LNCAP (cell line): Measurements from ENCODE around the gene FAHD2A.

Source experiments
- TF ChIP-seq, protein P1 (sequence below): fragments of 450-650 bp; IDR thresholded peaks from 2 replicates; pipeline ENCODE4 v1.5.1; 2017; ENCODE audit warnings: mild to moderate bottlenecking

The FAHD2A gene

DNA sequence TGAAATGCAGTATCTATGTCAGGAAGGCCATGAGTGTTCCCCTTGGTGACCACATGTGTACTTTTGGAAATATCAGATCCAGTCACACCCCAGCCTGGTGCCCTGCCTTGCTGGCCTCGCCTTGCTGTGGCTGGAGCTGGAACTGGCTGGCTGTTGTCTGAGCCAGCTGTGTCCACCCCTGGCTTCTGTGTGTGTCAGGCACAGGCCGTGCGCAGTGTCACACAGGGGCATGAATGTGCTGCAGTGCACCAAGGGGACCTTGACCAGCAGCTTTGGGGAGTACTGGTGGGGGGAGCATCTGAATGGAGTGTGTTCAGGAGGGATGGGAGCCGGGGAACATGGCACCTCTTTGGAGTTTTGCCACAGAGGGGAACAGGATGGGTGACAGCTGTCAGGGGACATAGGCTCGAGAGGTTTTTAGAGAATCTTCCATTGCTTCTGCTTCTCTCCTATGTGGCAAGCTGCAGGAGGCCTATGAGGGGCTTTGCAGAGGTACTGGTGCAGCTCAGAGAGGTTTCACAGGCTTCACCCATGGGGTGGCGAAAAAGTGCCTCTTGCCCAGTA lies 44.7 kb upstream of the FAHD2A start:
- TF ChIP-seq, protein P1, sequence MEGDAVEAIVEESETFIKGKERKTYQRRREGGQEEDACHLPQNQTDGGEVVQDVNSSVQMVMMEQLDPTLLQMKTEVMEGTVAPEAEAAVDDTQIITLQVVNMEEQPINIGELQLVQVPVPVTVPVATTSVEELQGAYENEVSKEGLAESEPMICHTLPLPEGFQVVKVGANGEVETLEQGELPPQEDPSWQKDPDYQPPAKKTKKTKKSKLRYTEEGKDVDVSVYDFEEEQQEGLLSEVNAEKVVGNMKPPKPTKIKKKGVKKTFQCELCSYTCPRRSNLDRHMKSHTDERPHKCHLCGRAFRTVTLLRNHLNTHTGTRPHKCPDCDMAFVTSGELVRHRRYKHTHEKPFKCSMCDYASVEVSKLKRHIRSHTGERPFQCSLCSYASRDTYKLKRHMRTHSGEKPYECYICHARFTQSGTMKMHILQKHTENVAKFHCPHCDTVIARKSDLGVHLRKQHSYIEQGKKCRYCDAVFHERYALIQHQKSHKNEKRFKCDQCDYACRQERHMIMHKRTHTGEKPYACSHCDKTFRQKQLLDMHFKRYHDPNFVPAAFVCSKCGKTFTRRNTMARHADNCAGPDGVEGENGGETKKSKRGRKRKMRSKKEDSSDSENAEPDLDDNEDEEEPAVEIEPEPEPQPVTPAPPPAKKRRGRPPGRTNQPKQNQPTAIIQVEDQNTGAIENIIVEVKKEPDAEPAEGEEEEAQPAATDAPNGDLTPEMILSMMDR: no peak

DNA sequence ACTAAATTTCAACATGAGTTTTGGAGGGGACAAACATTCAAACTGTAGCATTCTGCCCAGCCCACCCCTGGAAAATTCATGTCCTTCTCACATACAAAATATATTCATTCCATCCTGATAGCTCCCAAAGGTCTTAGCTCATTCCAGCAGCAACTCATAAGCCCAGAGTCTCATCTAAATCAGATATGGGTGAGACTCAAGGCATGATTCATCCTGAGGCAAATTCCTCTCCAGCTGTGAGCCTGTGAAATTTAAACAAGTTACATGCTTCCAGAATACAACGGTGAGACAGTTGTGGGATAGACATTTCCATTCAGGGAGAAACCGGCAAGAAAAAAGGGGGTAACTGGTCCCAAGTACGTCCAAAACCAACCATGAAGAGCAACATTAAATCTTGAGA lies 43.5 kb upstream of the FAHD2A start:
- TF ChIP-seq, protein P1: no peak

DNA sequence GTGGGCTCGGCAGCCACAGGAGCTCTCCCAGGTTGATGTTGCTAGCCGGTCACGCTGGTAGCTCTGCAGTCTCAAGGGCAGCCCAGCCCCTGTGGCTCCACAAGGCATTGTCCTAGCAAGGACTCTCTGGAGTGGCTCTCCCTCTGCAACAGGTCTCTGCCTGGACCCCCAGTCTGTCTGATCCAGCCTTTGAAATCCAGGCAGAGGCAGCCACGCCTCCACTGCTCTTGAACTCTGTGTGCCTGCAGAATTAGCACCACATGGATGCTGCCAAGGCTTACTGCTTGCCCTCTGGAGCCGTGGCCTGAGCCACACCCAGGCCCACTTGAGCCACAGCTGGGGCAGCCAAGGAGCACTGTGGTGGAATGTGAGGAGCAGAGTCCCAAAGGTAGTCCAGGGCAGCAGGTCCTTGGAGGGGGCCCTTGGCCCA lies 43.0 kb upstream of the FAHD2A start:
- TF ChIP-seq, protein P1: no peak

DNA sequence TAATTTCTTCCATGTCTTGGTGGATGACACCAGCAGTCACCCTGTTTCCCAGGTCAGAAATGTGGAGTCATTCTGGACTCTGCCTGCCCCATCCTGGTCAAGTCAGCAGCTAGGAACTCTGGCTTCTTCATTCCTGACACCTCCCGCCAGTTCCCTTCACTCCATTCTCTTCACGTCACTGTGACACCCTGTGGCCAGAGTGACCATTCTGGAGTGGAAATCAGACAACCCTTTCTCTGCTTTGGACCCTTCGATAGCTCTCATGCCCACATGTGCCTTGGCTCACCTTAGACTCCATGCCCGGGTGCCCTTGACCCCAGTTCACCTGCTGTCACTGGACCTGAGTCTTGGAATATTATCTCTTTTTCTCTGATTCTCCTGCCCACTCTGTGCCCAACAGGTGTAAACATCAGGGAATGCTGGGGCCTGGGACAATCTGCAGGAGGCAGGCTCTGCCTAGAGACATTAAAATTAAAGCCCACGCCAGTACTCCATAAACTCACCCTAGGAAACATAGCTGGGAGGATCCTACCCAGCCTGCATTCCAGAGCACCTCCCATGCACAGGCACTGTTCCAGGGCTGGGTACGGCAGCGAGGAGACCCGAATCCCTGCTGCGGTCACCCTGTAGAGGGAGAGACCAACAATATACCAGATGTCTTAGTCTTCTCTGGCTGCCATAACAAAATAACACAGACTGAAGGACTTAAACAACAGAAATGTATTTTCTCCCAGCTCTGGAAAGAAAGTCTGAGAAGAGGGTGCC lies 41.1 kb upstream of the FAHD2A start:
- TF ChIP-seq, protein P1: no peak

DNA sequence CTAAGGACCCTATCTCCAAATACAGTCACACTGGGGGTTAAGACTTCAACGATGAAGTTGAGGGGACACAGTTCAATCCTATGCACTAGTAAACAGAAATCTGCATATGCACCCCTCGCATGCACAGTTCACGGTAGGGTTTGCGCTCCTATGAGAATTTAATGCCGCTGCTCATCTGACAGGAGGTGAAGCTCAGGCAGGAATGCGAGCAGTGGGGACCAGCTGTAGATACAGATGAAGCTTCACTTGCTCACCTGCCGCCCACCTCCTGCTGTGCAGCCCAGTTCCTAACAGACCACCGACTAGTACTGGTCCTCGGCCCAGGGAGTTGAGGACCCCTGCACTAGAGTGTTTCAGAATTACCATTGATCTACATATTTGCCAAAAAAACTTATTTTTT lies 40.0 kb upstream of the FAHD2A start:
- TF ChIP-seq, protein P1: no peak

DNA sequence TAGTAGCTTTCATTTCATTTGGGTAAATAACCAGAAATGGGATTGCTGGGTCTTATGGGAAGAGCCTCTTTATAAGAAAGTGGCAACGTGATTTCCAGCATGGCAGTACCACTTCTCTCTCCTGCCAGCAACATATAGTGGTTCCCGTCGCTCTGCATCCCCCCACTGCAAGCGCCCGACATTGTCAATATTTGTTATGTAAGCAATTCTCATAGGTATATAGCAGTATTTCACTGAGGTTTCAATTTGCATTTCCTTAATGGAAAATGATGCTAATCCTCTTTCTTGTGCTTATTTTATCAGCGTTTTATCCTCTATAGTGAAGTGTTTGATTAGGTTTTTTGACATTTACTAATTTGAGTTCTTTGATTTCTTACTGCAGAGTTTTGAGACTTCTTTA lies 36.0 kb upstream of the FAHD2A start:
- TF ChIP-seq, protein P1: no peak

DNA sequence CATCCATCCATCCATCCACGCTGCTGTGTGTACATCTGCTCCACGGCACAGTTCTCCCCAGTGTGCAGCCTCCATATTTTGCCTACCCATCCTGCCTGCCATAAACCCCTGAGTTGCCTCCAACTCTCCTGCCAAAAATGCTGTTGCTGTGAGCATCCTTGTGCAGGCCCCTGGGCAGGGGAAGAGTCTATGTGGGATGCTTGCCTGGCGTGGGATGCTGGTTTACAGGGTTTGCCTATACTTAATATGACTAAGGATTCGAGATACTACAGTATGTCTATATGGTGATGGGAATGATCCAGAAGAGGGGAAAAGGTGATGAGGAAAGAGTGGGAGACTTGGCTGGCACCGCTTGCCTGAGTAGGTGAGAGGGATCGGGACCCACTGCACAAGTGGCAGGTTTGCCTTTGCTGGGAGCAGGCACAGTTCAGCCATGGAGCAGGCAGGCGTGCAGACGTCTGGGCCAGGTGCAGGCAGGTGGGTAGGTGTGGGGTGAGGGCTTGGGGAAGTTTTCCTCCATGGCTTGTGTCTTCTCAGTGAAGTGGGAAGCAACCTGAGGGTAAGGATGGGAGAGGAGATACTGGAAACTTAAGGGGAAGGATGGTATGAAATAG lies 30.2 kb upstream of the FAHD2A start:
- TF ChIP-seq, protein P1: no peak
